Testis (tissue), 2 donors: ENCODE measurements around the gene GLRA3.

Experiments used
- CTCF ChIP-seq, 3 experiments: fragments of 450-650 bp in 2 of 3; fragments of 200-600 bp in 1 of 3; sonication (generic) in 1 of 3; IDR thresholded peaks; one replicate each; pipeline ENCODE4 v1.5.1; 2016 to 2019; ENCODE audit warnings: antibody characterized with exemption in 3 of 3, mild to moderate bottlenecking in 2 of 3, moderate library complexity in 1 of 3
- POLR2A ChIP-seq: fragments of 450-650 bp; IDR thresholded peaks from one replicate; pipeline ENCODE4 v1.6.1; 2017; ENCODE audit warnings: antibody characterized with exemption, mild to moderate bottlenecking, moderate library complexity

- no peak for TF ChIP-seq POLR2A
- no peak for TF ChIP-seq CTCF (IDR thresholded peaks at IDR 0.05)
Measured at GRCh38 chr4:174853629-174854028, 24.6 kb upstream of the GLRA3 start.
